ENCODE measurements around the gene SYT8.

DNA sequence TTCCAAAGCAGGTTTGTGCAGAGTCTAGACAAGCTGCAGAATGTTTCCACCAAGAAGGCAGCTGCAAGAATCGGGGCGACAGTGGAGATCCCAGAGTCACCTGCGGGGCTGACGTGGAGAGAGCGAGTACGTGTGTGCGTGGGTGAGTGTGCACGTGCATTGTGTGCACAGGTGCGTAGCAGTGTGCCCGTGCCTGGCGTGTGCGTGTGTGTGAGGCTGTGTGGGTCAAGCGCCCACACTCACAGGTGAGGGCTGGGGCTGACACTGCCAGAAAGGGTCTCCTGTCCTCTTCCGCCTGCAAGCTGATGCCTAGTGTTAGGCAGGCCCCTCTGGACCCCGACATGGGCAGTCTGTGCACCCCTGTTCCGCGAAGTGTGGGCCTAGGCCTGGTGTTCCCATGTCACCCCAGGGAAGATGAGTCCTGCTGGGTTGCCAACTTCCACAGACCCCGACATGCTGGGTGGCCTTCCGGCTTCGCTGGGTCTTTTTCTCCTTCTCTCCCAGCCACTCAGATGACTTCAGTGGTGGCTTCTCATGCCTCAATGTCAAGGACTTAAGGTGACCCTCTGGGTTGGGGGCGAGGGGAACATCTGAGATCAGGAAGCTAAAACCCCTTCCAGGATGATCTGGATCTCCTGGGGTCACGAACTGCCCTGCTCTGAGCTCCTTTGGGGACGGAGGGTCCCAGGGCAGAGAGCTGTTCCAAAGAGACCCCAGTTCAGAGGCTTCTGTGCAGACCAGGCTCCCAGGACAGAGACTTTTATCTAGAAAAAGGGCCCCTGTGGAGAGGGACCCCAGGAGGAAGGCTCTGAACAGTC lies 10.4 kb upstream of the SYT8 start:
- TF ChIP-seq MAX (IDR thresholded peaks at IDR 0.05) = no peak
- no peak for TF ChIP-seq CTCF (IDR thresholded peaks at IDR 0.05; ENCODE audit: control extremely low read depth in 1 of 3, insufficient read depth in 1 of 3, low read depth in 1 of 3, low read length in 3 of 3)
- no peak for TF ChIP-seq TAF1 (IDR thresholded peaks at IDR 0.05; ENCODE audit: low read depth, low read length)
- TF ChIP-seq, protein P1, sequence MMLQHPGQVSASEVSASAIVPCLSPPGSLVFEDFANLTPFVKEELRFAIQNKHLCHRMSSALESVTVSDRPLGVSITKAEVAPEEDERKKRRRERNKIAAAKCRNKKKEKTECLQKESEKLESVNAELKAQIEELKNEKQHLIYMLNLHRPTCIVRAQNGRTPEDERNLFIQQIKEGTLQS (IDR thresholded peaks at IDR 0.05; ENCODE audit: insufficient read depth, low read depth, low read length) = no peak
- TF ChIP-seq PHF8 (conservative IDR thresholded peaks at IDR 0.05; ENCODE audit: low read depth, low read length) = no peak
- TF ChIP-seq GABPA (IDR thresholded peaks at IDR 0.05; ENCODE audit: borderline replicate concordance, insufficient read depth, low read length) = no peak
- TF ChIP-seq RAD21 (IDR thresholded peaks at IDR 0.05 in 1 of 2, conservative IDR thresholded peaks at IDR 0.05 in 1 of 2; ENCODE audit: low read depth in 2 of 2, low read length in 2 of 2) = no peak
- TF ChIP-seq ATF2 (IDR thresholded peaks at IDR 0.05; ENCODE audit: low read length) = no peak
- TF ChIP-seq POLR2A (IDR thresholded peaks at IDR 0.05; ENCODE audit: control extremely low read depth in 1 of 2, low read depth in 2 of 2, low read length in 2 of 2) = no peak
- no peak for TF ChIP-seq CEBPB (IDR thresholded peaks at IDR 0.05; ENCODE audit: low read depth, low read length)
- no peak for TF ChIP-seq RFX5 (IDR thresholded peaks at IDR 0.05; ENCODE audit: borderline replicate concordance, low read depth, low read length)
- TF ChIP-seq TAF7 (optimal IDR thresholded peaks at IDR 0.05; ENCODE audit: borderline replicate concordance, low read depth, low read length) = no peak
- no peak for TF ChIP-seq CBX5 (IDR thresholded peaks at IDR 0.05; ENCODE audit: low read depth, low read length)
